HG02610 (cell line): ENCODE data around the gene MIGA1.
"Not testable (repeated sequence)": the region's sequence is repeated elsewhere in the genome, so short reads cannot be mapped to it uniquely, and the experiment has no call there.

ENCODE experiments used
- ATAC-seq: cut with Tn5 transposase; IDR thresholded peaks from one replicate; pipeline ENCODE4 v1.9.1; 2021; ENCODE audit warnings: mild to moderate bottlenecking, moderate library complexity; ENCODE audit not compliant: unreplicated experiment

MIGA1 gene

DNA sequence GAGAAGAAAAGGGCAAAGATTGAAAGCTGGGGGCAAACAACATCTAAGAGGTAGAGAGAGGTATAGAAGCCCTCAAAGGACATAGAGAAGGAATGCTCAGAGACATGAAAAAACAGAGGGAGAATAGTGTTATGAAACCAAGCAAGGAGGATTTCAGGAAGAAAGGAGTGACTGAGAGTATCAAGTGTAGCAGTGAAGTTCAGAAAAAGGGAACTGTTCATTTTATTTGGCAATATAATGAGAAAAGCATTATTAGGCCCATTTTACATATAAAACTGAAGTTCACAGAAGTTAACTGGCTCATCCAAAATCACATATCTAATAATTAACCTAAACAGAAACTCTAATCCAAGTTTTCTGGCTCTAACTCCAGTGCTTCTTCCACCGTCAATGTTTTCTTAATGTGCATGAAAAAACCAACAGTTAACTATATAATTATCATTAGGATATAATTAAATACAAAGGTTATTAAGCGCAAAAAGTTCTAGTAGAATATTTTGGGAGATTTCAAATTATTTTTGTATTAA, 126.6 kb downstream of the MIGA1 start:
- no peak for ATAC-seq

DNA sequence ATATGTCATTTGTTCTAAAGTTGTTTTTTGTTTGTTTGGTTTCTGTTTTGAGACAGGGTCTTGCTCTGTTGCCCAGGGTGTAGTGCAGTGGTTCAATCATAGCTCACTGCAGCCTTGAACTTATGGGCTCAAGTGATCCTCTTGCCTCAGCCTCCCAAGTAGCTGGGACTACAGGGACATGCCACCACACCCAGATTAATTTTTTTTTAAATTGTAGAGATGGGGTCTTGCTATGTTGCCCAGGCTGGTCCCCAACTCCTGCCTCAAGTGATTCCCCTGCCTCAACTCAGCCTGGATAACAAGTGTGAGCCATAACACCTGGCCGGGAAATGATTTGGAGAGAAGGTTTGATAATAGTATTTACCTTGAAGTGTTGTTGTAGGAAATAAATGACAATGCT, 127.2 kb downstream of the MIGA1 start:
- no peak for ATAC-seq

DNA sequence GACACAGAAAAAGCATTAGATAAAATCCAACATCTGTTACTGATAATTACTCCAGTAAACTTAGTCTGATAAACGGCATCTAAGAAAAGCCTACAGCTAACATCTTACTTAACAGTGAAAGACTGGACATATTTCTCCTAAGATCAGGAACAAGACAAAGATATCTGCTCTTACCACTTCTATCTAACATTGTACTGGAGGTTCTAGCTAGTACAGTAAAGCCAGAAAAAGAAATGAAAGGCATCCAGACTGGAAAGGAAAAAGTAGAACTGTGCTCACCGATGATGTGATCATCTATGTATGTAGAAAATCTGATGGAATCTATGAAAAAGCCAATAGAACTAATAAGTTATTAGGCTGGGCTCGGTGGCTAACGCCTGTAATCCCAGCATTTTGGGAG, 130.7 kb downstream of the MIGA1 start:
- ATAC-seq = no peak

DNA sequence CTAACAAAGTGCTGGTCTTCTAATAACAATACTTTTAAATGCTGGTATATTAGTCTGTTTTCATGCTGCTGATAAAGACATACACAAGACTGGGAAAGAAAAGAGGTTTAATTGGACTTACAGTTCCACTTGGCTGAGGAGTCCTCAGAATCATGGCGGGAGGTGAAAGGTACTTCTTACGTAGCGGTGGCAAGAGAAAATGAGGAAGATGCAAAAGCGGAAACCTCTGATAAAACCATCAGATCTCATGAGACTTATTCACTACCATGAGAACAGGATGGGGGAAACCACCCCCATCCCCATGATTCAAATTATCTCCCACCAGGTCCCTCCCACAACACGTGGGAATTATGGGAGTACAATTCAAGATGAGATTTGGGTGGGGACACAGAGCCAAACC, 139.5 kb downstream of the MIGA1 start:
- ATAC-seq = not testable (repeated sequence)

DNA sequence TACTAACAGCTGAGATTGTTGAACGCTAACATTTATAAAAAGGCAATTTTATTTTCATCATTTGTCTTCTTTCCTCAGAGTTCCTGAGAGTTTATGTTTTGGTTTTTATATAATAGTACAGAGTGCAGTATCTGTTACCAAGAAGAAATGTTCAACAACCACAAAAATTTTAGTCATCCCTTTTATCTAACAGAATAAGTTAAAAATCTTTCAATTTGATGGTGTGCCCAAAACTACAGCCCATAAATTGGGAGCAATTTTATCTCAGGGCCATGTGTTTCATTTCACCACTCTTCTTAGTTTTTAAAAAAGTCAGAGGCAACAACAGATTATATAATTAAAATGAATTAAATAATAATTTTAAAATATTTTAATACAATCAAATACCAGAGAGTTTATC, 146.1 kb downstream of the MIGA1 start:
- ATAC-seq = no peak

DNA sequence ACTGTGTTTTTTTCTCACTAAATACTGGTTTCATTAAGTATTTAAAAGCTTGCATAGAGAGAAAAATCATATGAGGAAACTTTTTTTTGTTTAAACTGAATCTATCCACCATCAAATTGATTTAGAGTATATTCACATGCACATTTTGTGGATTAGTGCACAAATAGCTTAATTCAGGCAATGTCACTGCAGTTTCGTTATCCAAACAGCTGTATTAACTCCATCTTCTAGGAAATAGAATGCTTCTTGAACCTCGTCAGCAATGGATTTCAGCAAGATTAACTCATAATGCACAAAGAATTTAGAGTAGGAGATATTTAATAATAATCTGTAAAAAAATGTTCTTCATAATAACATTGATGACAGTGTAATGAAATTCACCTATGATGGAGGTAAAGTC, 146.5 kb downstream of the MIGA1 start:
- no peak for ATAC-seq

DNA sequence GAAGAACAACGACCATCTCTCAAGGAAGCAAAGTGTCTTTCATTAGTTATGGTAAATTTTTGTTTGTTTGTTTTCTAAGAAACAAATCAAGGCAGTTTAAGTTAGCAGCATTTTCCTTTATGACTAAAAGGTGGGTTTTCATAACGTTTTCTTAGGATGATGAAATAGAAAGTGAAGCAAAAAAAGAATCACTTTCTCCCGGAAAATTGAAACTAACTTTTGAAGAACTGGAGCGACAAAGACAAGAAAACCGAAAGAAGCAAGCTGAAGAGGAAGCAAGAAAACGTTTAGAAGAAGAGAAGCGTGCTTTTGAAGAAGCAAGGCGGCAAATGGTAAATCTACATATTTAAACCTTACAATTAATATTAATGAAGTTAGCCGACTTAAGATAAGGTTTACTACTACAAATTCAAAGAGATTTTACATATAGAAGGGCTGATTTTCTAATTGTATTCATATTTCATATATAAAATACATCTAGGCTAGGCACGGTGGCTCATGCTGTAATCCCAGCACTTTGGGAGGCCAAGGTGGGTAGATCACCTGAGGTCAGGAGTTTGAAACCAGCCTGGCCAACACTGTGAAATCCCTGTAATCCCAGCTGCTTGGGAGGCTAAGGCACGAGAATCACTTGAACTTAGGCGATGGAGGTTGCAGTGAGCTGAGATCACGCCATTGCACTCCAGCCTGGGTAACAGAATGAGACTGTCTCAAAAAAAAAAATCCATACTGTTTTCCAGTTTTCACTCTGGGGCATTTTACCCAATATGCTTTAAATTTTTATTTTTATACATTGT, 147.3 kb downstream of the MIGA1 start:
- no peak for ATAC-seq

DNA sequence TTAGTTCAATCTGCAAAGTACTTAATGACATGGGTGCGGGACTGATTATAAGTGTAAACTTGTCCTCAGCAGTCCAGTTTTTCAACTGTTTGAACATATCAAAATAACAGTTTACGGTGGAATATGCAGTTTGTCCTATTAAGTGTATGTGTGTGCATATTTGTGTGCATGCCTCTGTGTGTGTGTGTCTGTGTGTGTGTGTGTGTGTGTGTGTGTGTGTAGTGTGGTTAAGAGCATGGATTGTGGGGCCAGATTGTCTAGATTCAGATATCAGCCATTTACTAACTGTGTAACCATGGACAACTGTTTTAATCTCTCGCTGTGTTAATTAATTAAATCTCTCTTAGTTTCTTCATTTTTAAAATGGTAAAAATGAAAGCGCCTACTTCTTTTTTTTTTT, 148.0 kb downstream of the MIGA1 start:
- no peak for ATAC-seq
